Astrocyte of the hippocampus (primary cell): ENCODE results near the gene ADAR.

ENCODE experiments used
- DNase-seq: peaks from one replicate; pipeline ENCODE4 v3.0.0; 2011; ENCODE audit warnings: low read depth, low spot score

Gene ADAR

GRCh38 chr1:154583773-154584172, 24.2 kb downstream of the ADAR start:
- DNase-seq, result peak; percentile 42

GRCh38 chr1:154582885-154583284, 25.1 kb downstream of the ADAR start:
- no peak for DNase-seq

GRCh38 chr1:154581766-154582165, 26.2 kb downstream of the ADAR start:
- no peak for DNase-seq

- DNase-seq, result no peak
Observed at GRCh38 chr1:154579374-154579773, 28.6 kb downstream of the ADAR start.

GRCh38 chr1:154578058-154578418, 29.9 kb downstream of the ADAR start:
- DNase-seq, result no peak

GRCh38 chr1:154577346-154578057, 30.5 kb downstream of the ADAR start:
- no peak for DNase-seq

- no peak for DNase-seq
Observed at GRCh38 chr1:154575951-154576566, 31.9 kb downstream of the ADAR start.

GRCh38 chr1:154575147-154575927, 32.6 kb downstream of the ADAR start:
- DNase-seq, result no peak

- peak; percentile 31 for DNase-seq
Observed at GRCh38 chr1:154574716-154575115, 33.3 kb downstream of the ADAR start.

GRCh38 chr1:154573168-154573510, 34.8 kb downstream of the ADAR start:
- no peak for DNase-seq

- no peak for DNase-seq
Observed at GRCh38 chr1:154572468-154573167, 35.4 kb downstream of the ADAR start.

GRCh38 chr1:154571964-154572288, 36.1 kb downstream of the ADAR start:
- DNase-seq, result no peak

- DNase-seq, result no peak
Observed at GRCh38 chr1:154571244-154571963, 36.6 kb downstream of the ADAR start.

GRCh38 chr1:154568157-154568815, 39.7 kb downstream of the ADAR start:
- no peak for DNase-seq

GRCh38 chr1:154567386-154568156, 40.4 kb downstream of the ADAR start, which contains the start of gene CHRNB2:
Gene CHRNB2, plus strand, starts transcription at chr1:154567778. Its CDS starts 267 bp downstream, at chr1:154568045.
- DNase-seq, result peak; percentile 88

GRCh38 chr1:154565876-154566275, 42.1 kb downstream of the ADAR start:
- DNase-seq, result no peak

GRCh38 chr1:154559466-154560044, 48.4 kb downstream of the ADAR start:
- peak; percentile 96 for DNase-seq

- peak; percentile 99 for DNase-seq
Observed at GRCh38 chr1:154558720-154559465, 49.1 kb downstream of the ADAR start.
